Endothelial cell of umbilical vein (primary cell): ENCODE data around the gene ASB13. TPM values are rescaled to one million over a fixed set of nuclear protein-coding genes. Genes with fewer than 3 reads are reported as not detected.

Experiments
- BruUV-seq: library from RNA; stranded (reverse); fragments of 400-500 nt; replicated peaks from 2 replicates; lab custom pipeline; 2021; lab: Mats Ljungman, UMichigan
- CTCF ChIA-PET: fragments of 300-600, 350-600 bp; sonication (Branson Sonifier 250); formaldehyde crosslinking; loops from one replicate; lab custom pipeline; 2021; ENCODE audit warnings: antibody characterized with exemption, inconsistent platforms; lab: Charles Lee
- POLR2A ChIA-PET: fragments of 300-600, 350-600 bp; sonication (Branson Sonifier 250); formaldehyde crosslinking; loops from one replicate; lab custom pipeline; 2021; ENCODE audit warnings: antibody characterized with exemption, inconsistent platforms; lab: Charles Lee
- DNase-seq: peaks from one replicate; pipeline ENCODE4 v3.0.0-alpha.2; 2011; ENCODE audit warnings: low read depth, low spot score
- FAIRE-seq: peaks from 2 replicates; lab custom pipeline; 2011; peaks lifted over from hg19 to GRCh38; lab: Jason Lieb, UNC
- H2AFZ ChIP-seq: 2 replicates; pipeline ENCODE4 v1.6.0; 2012; ENCODE audit warnings: low read depth, low read length, control low read depth, inconsistent platforms
- H3K27ac ChIP-seq: 2 replicates; pipeline ENCODE4 v1.5.1; 2011; ENCODE audit warnings: low read depth, mild to moderate bottlenecking, control low read depth, low read length, moderate library complexity; ENCODE audit not compliant: insufficient read depth
- H3K27me3 ChIP-seq, 2 experiments: 2 replicates each; pipeline versions ENCODE4 v1.6.0 to v1.6.1; 2011; ENCODE audit warnings: low read length in 2 of 2, mixed read lengths in 1 of 2; ENCODE audit not compliant: control insufficient read depth in 2 of 2, insufficient read depth in 2 of 2
- H3K36me3 ChIP-seq, 2 experiments: 2 replicates in 1 of 2; 3 replicates in 1 of 2; pipeline ENCODE4 v1.5.1; 2011; ENCODE audit warnings: low read length in 2 of 2, mild to moderate bottlenecking in 1 of 2, moderate library complexity in 1 of 2; ENCODE audit not compliant: control insufficient read depth in 2 of 2, insufficient read depth in 2 of 2; ENCODE audit errors: extremely low read depth in 1 of 2
- H3K4me1 ChIP-seq: 3 replicates; pipeline ENCODE4 v1.5.1; 2011; ENCODE audit warnings: mild to moderate bottlenecking, low read length; ENCODE audit not compliant: control insufficient read depth, insufficient read depth; ENCODE audit errors: extremely low read depth
- H3K4me2 ChIP-seq: 2 replicates; pipeline ENCODE4 v1.6.1; 2011; ENCODE audit warnings: low read length, control low read depth, mixed read lengths; ENCODE audit not compliant: insufficient read depth
- H3K4me3 ChIP-seq, 3 experiments: fragments of 200-600 bp in 1 of 3; sonication (generic), shearing (Covaris generic) in 1 of 3; replicated peaks in 1 of 3; 2 replicates each; pipeline ENCODE4 v1.5.1; 2011 to 2016; ENCODE audit warnings: control low read depth in 3 of 3, low read length in 3 of 3, mild to moderate bottlenecking in 2 of 3, inconsistent platforms in 1 of 3, low read depth in 1 of 3, moderate library complexity in 1 of 3; ENCODE audit not compliant: insufficient read depth in 1 of 3
- H3K79me2 ChIP-seq: 2 replicates; pipeline ENCODE4 v1.6.0; 2012; ENCODE audit warnings: low read length, inconsistent platforms; ENCODE audit not compliant: control insufficient read depth, insufficient read depth
- H3K9ac ChIP-seq: replicated peaks from 2 replicates; pipeline ENCODE3; 2011; ENCODE audit warnings: low read length, control low read depth; ENCODE audit not compliant: insufficient read depth; ENCODE audit errors: extremely low read depth
- H3K9me1 ChIP-seq: replicated peaks from 3 replicates; pipeline ENCODE4 v1.6.0; 2011; ENCODE audit warnings: mild to moderate bottlenecking, low read length; ENCODE audit not compliant: control insufficient read depth, insufficient read depth; ENCODE audit errors: extremely low read depth
- H3K9me3 ChIP-seq: replicated peaks from 2 replicates; pipeline ENCODE4 v1.5.1; 2012; ENCODE audit warnings: low read length, inconsistent platforms; ENCODE audit not compliant: control insufficient read depth, insufficient read depth
- H4K20me1 ChIP-seq: replicated peaks from 2 replicates; pipeline ENCODE3; 2011; ENCODE audit warnings: mild to moderate bottlenecking, low read length; ENCODE audit not compliant: control insufficient read depth, insufficient read depth; ENCODE audit errors: extremely low read depth
- CTCF ChIP-seq, 2 donors: IDR thresholded peaks; 1 replicate in 1 of 2; 2 replicates in 1 of 2; pipeline ENCODE4 v1.5.1; 2011; ENCODE audit warnings: low read length in 2 of 2, mild to moderate bottlenecking in 2 of 2, moderate library complexity in 2 of 2, control low read depth in 1 of 2, inconsistent platforms in 1 of 2, low read depth in 1 of 2; ENCODE audit not compliant: insufficient read depth in 1 of 2; ENCODE audit errors: extremely low read depth in 1 of 2
- EZH2 ChIP-seq: IDR thresholded peaks from 2 replicates; pipeline ENCODE4 v1.6.1; 2012; ENCODE audit warnings: borderline replicate concordance, low read depth, mild to moderate bottlenecking, moderate library complexity, low read length, inconsistent platforms; ENCODE audit not compliant: severe bottlenecking
- FOS ChIP-seq: IDR thresholded peaks from 2 replicates; pipeline ENCODE4 v1.6.1; 2011; ENCODE audit warnings: mild to moderate bottlenecking, low read length, moderate library complexity, borderline replicate concordance; ENCODE audit not compliant: insufficient read depth
- GATA2 ChIP-seq: IDR thresholded peaks from 2 replicates; pipeline ENCODE4 v1.7.0; 2011; ENCODE audit warnings: low read depth, mild to moderate bottlenecking, moderate library complexity, mixed read lengths, low read length; ENCODE audit not compliant: insufficient read length, insufficient read depth
- JUN ChIP-seq: IDR thresholded peaks from 2 replicates; pipeline ENCODE4 v1.6.1; 2011; ENCODE audit warnings: borderline replicate concordance, low read depth; ENCODE audit not compliant: insufficient read length, insufficient read depth
- MAX ChIP-seq: IDR thresholded peaks from 2 replicates; pipeline ENCODE4 v1.6.1; 2011; ENCODE audit not compliant: insufficient read depth, insufficient read length
- MYC ChIP-seq: IDR thresholded peaks from one replicate; pipeline ENCODE4 v1.6.1; 2011; ENCODE audit warnings: mild to moderate bottlenecking, low read depth, low read length
- POLR2A ChIP-seq: IDR thresholded peaks from 2 replicates; pipeline ENCODE4 v1.6.1; 2012; ENCODE audit warnings: low read depth, mild to moderate bottlenecking, control low read depth, low read length
- POLR2AphosphoS5 ChIP-seq: IDR thresholded peaks from 2 replicates; pipeline ENCODE4 v1.6.1; 2012; ENCODE audit warnings: low read depth, mild to moderate bottlenecking, control low read depth, low read length, moderate library complexity; ENCODE audit not compliant: insufficient read depth
- dilution Hi-C: fragments of 300-500 bp; cut with MboI; formaldehyde crosslinking; loops from one replicate; pipeline ENCODE4 v1.15.0; 2019; ENCODE audit warnings: low sequenced_read_pairs; ENCODE audit not compliant: extremely low pct_ligation_motif_present
- intact Hi-C: fragments of 100-400 bp; cut with micrococcal nuclease; formaldehyde crosslinking; loops from one replicate; pipeline ENCODE4 v1.10.0; 2022
- polyA plus RNA-seq, 4 experiments: library from polyadenylated mRNA; depleted of rRNA in 3 of 4; stranded (reverse) in 3 of 4; unstranded in 1 of 4; fragments of >200 nt; gene quantifications; 2 replicates each; pipeline versions ENCODE4 v1.2.1 to v1.2.3, GENCODE V29; 2011 to 2012; ENCODE audit warnings: missing spikeins in 1 of 4
- total RNA-seq: library from RNA; stranded (reverse); gene quantifications from 2 replicates; pipeline ENCODE4 v1.2.3, GENCODE V29; 2021

Gene ASB13
- total and polyA plus RNA-seq, 2 donors (not counting 3 experiments of a cell fraction or from before 2014, with no cell fraction given) = 6.3 to 7.3 TPM

GRCh38 chr10:5645944-5646617 lies 20.3 kb downstream of the ASB13 start:
- no peak overlapping the region for H2AFZ ChIP-seq
- H3K9me3 ChIP-seq = no peaks in the 10 kb centered on the region
- H4K20me1 ChIP-seq = no peaks in the 10 kb centered on the region
- ChIA-PET CTCF (interaction anchor here (5.6 kb wide), 1 partner anchor 16 kb away, joined by 21 read pairs; no protein-coding TSS in a partner anchor), POLR2A (no interaction called here)
- H3K9me1 ChIP-seq = no peaks in the 10 kb centered on the region
- intact Hi-C loops (no loop called here), dilution Hi-C loops (no loop called here)
- H3K27me3 ChIP-seq = no peaks in the 10 kb centered on the region
- DNase-seq (no peak), FAIRE-seq (no peak)
- no peak overlapping the region for H3K27ac ChIP-seq
- H3K4me1 ChIP-seq = no peaks in the 10 kb centered on the region
- H3K9ac ChIP-seq = no peak overlapping the region
- no TSS peak for BruUV-seq
- no peak overlapping the region for H3K4me3 ChIP-seq
- no peak overlapping the region for H3K4me2 ChIP-seq
- peaks cover 0 to 4% of the 10 kb centered on the region in 2 experiments for H3K36me3 ChIP-seq
- no peaks in the 10 kb centered on the region for H3K79me2 ChIP-seq
- TF ChIP-seq FOS = no peak
- TF ChIP-seq JUN = no peak
- TF ChIP-seq CTCF (IDR thresholded peaks at IDR 0.05; ENCODE audit: extremely low read depth in 1 of 2, insufficient read depth in 1 of 2, low read depth in 1 of 2, low read length in 2 of 2) = no peak
- TF ChIP-seq POLR2A = no peak
- no peak for TF ChIP-seq GATA2
- TF ChIP-seq POLR2AphosphoS5 = no peak
- no peak for TF ChIP-seq EZH2
- TF ChIP-seq MAX = no peak
- no peak for TF ChIP-seq MYC
